IMR-90 (cell line): ENCODE measurements around the gene SERPINA10.

Experiments used
- POLR2A ChIP-seq: IDR thresholded peaks from 2 replicates; pipeline ENCODE4 v1.6.1; 2012; ENCODE audit warnings: mild to moderate bottlenecking, low read depth, low read length
- TF ChIP-seq, protein P1 (sequence below): fragments of 150-350 bp; IDR thresholded peaks from 2 replicates; pipeline ENCODE4 v1.6.1; 2017; ENCODE audit warnings: mild to moderate bottlenecking, antibody characterized with exemption, low read length, low read depth
- TF ChIP-seq, protein P2 (sequence below): conservative IDR thresholded peaks from 2 replicates; pipeline ENCODE4 v1.5.1; 2012; ENCODE audit warnings: mild to moderate bottlenecking, low read depth, low read length, improper control_type of control experiment

DNA sequence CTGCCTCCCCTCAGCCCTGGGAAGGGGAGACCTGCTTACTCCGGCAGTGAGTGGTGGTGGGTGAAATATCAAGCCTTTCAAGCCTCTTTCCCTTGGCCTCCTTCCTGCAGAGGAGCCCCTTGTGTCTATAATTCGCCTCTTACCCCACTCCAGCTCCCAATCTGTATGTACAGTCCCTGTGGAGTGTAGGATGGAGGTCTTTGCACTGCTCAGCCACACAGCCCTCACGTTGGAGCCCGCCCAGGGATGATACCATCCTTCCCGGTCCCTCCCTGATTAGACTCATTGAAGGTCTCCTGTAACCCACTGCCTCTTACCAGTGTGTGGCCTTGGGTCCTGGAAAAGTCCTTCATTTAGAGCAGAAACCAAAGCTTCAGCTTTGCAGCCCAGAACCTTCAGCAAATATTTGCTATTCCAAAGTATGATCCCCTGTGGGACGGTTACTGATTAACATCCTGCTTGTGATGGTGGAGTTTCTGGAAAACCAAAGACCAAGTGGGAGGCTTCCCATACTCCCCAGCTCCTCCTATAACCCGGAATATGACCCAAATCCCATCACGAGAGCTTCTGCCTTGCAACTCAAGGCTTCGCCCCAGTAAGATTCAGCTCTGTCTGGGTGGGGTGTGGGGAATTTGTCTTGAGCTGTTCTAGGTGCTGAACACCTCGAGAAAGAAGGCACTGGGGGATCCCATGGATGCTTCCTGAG is at the start of gene SERPINA10:
- TF ChIP-seq, protein P1, sequence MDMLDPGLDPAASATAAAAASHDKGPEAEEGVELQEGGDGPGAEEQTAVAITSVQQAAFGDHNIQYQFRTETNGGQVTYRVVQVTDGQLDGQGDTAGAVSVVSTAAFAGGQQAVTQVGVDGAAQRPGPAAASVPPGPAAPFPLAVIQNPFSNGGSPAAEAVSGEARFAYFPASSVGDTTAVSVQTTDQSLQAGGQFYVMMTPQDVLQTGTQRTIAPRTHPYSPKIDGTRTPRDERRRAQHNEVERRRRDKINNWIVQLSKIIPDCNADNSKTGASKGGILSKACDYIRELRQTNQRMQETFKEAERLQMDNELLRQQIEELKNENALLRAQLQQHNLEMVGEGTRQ: no peak
- no peak for TF ChIP-seq POLR2A
- TF ChIP-seq, protein P2, sequence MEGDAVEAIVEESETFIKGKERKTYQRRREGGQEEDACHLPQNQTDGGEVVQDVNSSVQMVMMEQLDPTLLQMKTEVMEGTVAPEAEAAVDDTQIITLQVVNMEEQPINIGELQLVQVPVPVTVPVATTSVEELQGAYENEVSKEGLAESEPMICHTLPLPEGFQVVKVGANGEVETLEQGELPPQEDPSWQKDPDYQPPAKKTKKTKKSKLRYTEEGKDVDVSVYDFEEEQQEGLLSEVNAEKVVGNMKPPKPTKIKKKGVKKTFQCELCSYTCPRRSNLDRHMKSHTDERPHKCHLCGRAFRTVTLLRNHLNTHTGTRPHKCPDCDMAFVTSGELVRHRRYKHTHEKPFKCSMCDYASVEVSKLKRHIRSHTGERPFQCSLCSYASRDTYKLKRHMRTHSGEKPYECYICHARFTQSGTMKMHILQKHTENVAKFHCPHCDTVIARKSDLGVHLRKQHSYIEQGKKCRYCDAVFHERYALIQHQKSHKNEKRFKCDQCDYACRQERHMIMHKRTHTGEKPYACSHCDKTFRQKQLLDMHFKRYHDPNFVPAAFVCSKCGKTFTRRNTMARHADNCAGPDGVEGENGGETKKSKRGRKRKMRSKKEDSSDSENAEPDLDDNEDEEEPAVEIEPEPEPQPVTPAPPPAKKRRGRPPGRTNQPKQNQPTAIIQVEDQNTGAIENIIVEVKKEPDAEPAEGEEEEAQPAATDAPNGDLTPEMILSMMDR: no peak
